ENCODE measurements around the gene USP2. TPM values are rescaled to one million over a fixed set of nuclear protein-coding genes. Genes with fewer than 3 reads are reported as not detected.

USP2 gene
- total RNA-seq, 2 experiments from 2014 or later, result 0.58 to 0.71 TPM

DNA sequence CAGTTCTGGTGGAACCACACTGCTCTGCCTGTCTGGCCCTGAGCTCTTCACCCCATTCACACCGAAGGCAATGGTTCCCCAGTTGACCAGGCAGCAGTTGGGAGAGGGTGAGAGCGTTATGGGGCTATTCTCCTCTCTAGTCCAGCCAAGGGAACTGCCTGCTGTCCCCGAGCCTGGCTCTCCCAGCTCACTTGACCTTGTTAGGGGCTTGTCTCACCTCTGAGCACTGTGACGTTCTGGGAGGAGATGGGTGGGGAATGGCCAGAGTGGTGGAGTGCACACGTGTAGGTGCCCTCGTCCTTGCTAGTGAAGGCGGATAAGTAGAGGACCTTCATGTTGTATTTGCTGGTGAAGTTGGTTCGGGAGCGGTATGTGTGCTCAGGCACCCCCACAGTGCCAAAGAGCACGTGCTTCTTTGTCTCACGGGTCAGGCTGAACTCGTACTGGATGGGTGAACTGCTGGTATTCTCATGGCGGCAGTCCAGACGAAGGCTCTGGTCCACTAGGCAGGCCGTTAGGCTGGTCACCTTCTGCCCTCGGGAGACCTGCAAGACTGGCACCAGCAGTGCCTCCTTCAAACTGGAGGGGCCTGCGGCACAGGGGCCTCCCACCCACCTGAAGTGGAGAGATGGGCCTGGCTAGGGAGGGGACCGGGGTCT, 38.5 kb upstream of the USP2 start:
- peaks cover 11% of the 10 kb centered on the region for H3K4me1 Mint-ChIP-seq
- H3K27me3 Mint-ChIP-seq, result peaks cover 41% of the 10 kb centered on the region
- POLR2A ChIA-PET, result no interaction called here

DNA sequence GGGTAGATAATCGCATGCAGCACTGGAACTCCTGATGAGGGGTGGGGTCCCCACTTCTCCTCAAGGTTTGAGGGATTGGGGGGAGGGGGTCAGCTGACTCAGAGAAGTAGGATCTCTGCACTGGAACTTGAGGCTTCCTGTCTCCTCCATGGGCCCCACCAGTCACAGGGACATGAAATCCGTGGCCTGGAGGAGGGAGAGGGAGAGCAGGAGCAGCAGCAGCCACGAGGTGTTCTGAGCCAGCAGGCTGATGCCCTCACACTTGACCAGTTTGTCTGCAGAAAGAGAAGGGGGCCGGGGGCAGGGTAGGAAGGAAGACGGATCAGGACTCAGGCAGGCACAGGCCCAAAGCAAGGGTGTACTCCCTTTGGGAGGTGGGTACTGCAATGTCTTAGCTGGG, 37.8 kb upstream of the USP2 start:
- no peak for DNase-seq
- ATAC-seq, result no peak
- Mint-ChIP-seq H3K4me3 (no peak overlapping the region), H3K27ac (no peak overlapping the region), H3K9me3 (ENCODE audit: low read depth) (no peaks in the 10 kb centered on the region), H3K36me3 (ENCODE audit: low read depth) (no peaks in the 10 kb centered on the region), H3K27me3 (peaks cover 36% of the 10 kb centered on the region), H3K4me1 (peaks cover 11% of the 10 kb centered on the region)
- CTCF ChIA-PET, result no interaction called here
- intact Hi-C loops (cut with DNase I, micrococcal nuclease), result no loop called here
- POLR2A ChIA-PET, result no interaction called here

More for the DNA sequence above, 38.5 kb upstream of the USP2 start:
- CTCF ChIA-PET, result interaction anchor here (0.8 kb wide), 1 partner anchor 55 kb away, joined by 4 read pairs; no protein-coding TSS in a partner anchor
- intact Hi-C loops (cut with DNase I, micrococcal nuclease), result no loop called here
- no peak overlapping the region for H3K4me3 Mint-ChIP-seq
- no peak overlapping the region for H3K27ac Mint-ChIP-seq
- DNase-seq, result no peak
- ATAC-seq, result no peak
- H3K9me3 Mint-ChIP-seq (ENCODE audit: low read depth), result no peaks in the 10 kb centered on the region
- H3K36me3 Mint-ChIP-seq (ENCODE audit: low read depth), result no peaks in the 10 kb centered on the region

- no peak overlapping the region for H3K27ac Mint-ChIP-seq
- H3K9me3 Mint-ChIP-seq (ENCODE audit: low read depth), result no peaks in the 10 kb centered on the region
- H3K36me3 Mint-ChIP-seq (ENCODE audit: low read depth), result no peaks in the 10 kb centered on the region
- DNase-seq (no peak), ATAC-seq (no peak)
- CTCF ChIA-PET, result no interaction called here
- H3K27me3 Mint-ChIP-seq, result peaks cover 32% of the 10 kb centered on the region
- H3K4me3 Mint-ChIP-seq, result no peak overlapping the region
- H3K4me1 Mint-ChIP-seq, result peaks cover 11% of the 10 kb centered on the region
- POLR2A ChIA-PET, result no interaction called here
- intact Hi-C loops (cut with DNase I, micrococcal nuclease), result no loop called here
These were observed 37.3 kb upstream of the USP2 start for GRCh38 chr11:119418759-119419158.

- H3K4me1 Mint-ChIP-seq, result peaks cover 11% of the 10 kb centered on the region
- no peak for DNase-seq
- H3K27me3 Mint-ChIP-seq, result peaks cover 27% of the 10 kb centered on the region
- no peak overlapping the region for H3K27ac Mint-ChIP-seq
- no peak overlapping the region for H3K4me3 Mint-ChIP-seq
- intact Hi-C loops (cut with DNase I, micrococcal nuclease), result no loop called here
- H3K9me3 Mint-ChIP-seq (ENCODE audit: low read depth), result no peaks in the 10 kb centered on the region
- ChIA-PET POLR2A (no interaction called here), CTCF (no interaction called here)
- ATAC-seq, result no peak
- no peaks in the 10 kb centered on the region for H3K36me3 Mint-ChIP-seq (ENCODE audit: low read depth)
These were observed 36.4 kb upstream of the USP2 start for GRCh38 chr11:119417726-119418540.

DNA sequence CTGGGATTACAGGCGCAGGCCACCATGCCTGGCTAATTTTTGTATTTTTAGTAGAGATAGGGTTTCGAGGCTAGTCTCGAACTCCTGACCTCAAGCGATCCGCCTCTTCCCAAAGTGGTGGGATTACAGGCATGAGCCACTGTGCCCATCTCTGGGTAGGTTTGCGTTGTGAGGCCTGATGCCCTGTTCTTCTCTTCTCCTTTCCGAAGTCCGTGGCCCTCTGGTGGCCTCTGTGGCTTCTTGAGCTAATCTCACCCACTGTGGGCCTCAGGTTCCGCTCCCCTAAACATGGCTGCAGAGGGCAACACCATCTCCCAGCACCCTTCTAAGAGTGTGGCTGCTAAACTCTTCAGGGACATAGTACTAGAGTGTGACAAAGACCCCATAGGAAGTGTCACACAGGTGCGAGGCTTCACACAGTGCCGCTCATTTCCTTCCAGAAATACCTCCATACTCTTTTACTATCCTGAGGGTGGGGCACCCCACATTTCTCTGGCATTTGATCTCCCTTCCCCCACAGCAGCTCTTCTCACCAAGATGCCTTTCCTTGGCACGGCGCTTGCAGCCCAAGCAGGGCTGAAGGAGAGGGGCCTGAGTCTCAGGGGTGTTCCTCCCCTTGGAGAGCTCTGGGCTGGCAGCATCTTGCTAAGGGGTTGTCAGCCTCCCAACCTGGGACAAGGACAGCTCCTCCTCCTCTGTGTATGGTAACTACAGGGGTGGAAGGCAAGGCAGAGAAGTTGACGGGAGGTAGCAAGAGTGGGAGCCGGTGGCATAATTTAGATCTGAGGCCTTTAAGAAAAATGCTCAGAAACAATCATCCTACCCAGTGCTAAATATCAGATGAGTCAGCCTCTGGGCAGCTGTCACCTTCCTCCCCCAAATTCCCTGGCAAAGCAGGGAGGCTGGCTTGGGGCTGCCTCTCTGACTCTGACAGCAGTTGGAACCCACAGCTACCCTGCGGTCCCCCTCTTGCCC, 35.4 kb upstream of the USP2 start:
- DNase-seq, result no peak
- Mint-ChIP-seq H3K36me3 (ENCODE audit: low read depth) (no peaks in the 10 kb centered on the region), H3K27me3 (peaks cover 20% of the 10 kb centered on the region), H3K4me1 (peaks cover 3% of the 10 kb centered on the region), H3K4me3 (no peak overlapping the region), H3K27ac (no peak overlapping the region), H3K9me3 (ENCODE audit: low read depth) (peaks cover 4% of the 10 kb centered on the region)
- POLR2A ChIA-PET, result no interaction called here
- CTCF ChIA-PET, result no interaction called here
- intact Hi-C loops (cut with DNase I, micrococcal nuclease), result no loop called here
- ATAC-seq, result no peak

DNA sequence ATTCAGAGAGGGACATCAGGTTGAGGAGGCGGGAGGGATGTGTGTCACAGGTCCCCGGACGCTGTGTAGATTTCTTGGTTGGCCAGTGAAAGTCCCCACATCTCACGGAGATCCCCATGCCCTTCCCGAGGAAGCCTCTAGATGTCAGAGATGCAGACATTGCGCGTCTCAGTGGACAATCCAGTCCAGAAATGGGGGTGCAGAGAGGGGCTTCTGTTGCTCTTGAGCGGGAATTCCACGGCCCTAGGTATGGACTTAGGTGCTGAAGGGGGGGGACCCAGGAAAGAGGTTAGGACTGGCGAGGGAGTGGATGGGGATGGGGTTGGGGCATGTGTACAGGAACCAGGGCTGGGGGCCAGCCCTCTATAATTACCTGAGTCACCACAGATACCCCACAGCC, 34.5 kb upstream of the USP2 start:
- intact Hi-C loops (cut with DNase I, micrococcal nuclease), result no loop called here
- Mint-ChIP-seq H3K4me3 (no peak overlapping the region), H3K36me3 (ENCODE audit: low read depth) (no peaks in the 10 kb centered on the region), H3K9me3 (ENCODE audit: low read depth) (peaks cover 4% of the 10 kb centered on the region), H3K27ac (no peak overlapping the region), H3K4me1 (no peaks in the 10 kb centered on the region), H3K27me3 (peaks cover 13% of the 10 kb centered on the region)
- ChIA-PET POLR2A (no interaction called here), CTCF (no interaction called here)
- no peak for ATAC-seq
- no peak for DNase-seq

DNA sequence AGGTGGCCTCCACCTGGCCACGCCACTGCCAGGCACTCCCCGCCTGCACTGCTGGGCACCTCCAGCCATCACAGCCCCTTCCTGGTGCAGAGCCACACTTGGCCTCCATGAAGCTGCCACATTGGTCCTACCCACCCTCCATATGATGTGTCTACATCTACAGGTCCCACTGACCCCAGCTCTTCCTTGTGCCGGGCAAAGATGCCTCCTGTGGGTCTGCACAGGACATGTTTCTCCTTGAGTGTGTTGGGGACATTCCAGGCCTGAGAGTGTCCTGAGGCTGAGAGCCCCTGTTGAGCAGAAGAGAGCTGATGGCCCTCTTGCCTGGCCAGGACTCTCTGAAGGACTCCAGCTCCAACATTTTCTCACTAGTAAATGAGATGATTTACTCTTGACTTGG, 34.0 kb upstream of the USP2 start:
- no peak overlapping the region for H3K27ac Mint-ChIP-seq
- no peaks in the 10 kb centered on the region for H3K4me1 Mint-ChIP-seq
- POLR2A ChIA-PET, result no interaction called here
- CTCF ChIA-PET, result interaction anchor here (0.7 to 1.9 kb wide), 4 partner anchors 26 to 61 kb away, joined by 3 to 5 read pairs (median 3); no protein-coding TSS in a partner anchor
- DNase-seq, result no peak
- ATAC-seq, result no peak
- intact Hi-C loops (cut with DNase I, micrococcal nuclease), result no loop called here
- no peaks in the 10 kb centered on the region for H3K36me3 Mint-ChIP-seq (ENCODE audit: low read depth)
- H3K9me3 Mint-ChIP-seq (ENCODE audit: low read depth), result peaks cover 4% of the 10 kb centered on the region
- peaks cover 12% of the 10 kb centered on the region for H3K27me3 Mint-ChIP-seq
- H3K4me3 Mint-ChIP-seq, result no peak overlapping the region

- POLR2A ChIA-PET, result interaction anchor here (0.6 kb wide), 1 partner anchor 718 kb away, joined by 3 read pairs; no protein-coding TSS in a partner anchor
These were observed 33.2 kb upstream of the USP2 start for GRCh38 chr11:119414734-119415133.

DNA sequence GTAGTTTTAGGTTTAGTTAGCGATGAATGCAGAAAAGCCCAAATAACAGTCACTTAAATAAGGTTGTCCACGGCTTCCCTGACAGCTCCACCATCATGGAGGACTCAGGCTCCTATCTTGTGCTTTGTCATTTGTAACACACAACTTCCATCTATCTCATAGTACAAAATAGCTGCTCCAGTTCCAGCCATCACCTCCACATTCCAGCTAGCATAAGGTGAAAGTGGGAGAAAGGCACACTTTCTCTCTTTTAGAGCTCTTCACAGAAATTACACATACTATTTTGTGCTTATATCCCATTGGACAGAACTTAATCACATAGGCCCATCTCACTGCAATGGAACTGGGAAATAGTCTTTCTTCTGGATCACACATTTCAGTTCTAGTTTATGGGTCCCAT, 32.8 kb upstream of the USP2 start:
- H3K4me1 Mint-ChIP-seq, result no peaks in the 10 kb centered on the region
- H3K27ac Mint-ChIP-seq, result no peak overlapping the region
- no peak overlapping the region for H3K4me3 Mint-ChIP-seq
- H3K36me3 Mint-ChIP-seq (ENCODE audit: low read depth), result no peaks in the 10 kb centered on the region
- ATAC-seq (no peak), DNase-seq (no peak)
- POLR2A ChIA-PET, result no interaction called here
- CTCF ChIA-PET, result interaction anchor here (1.3 to 1.9 kb wide), 3 partner anchors 35 to 60 kb away, joined by 3 to 5 read pairs (median 4); no protein-coding TSS in a partner anchor
- peaks cover 3% of the 10 kb centered on the region for H3K27me3 Mint-ChIP-seq
- intact Hi-C loops (cut with DNase I, micrococcal nuclease), result no loop called here
- peaks cover 4% of the 10 kb centered on the region for H3K9me3 Mint-ChIP-seq (ENCODE audit: low read depth)

More at GRCh38 chr11:119414734-119415133, 33.2 kb upstream of the USP2 start:
- intact Hi-C loops (cut with DNase I, micrococcal nuclease), result no loop called here
- Mint-ChIP-seq H3K36me3 (ENCODE audit: low read depth) (no peaks in the 10 kb centered on the region), H3K4me1 (no peaks in the 10 kb centered on the region), H3K27ac (no peak overlapping the region), H3K27me3 (peaks cover 7% of the 10 kb centered on the region), H3K9me3 (ENCODE audit: low read depth) (peaks cover 4% of the 10 kb centered on the region), H3K4me3 (no peak overlapping the region)
- ATAC-seq (no peak), DNase-seq (no peak)
- CTCF ChIA-PET, result interaction anchor here (0.7 to 1.9 kb wide), 5 partner anchors 25 to 62 kb away, joined by 3 to 5 read pairs (median 3); no protein-coding TSS in a partner anchor

- ChIA-PET CTCF (no interaction called here), POLR2A (no interaction called here)
- Mint-ChIP-seq H3K27ac (no peak overlapping the region), H3K27me3 (no peaks in the 10 kb centered on the region), H3K9me3 (ENCODE audit: low read depth) (peaks cover 4% of the 10 kb centered on the region), H3K4me1 (no peaks in the 10 kb centered on the region), H3K4me3 (no peak overlapping the region), H3K36me3 (ENCODE audit: low read depth) (no peaks in the 10 kb centered on the region)
- ATAC-seq (no peak), DNase-seq (no peak)
- intact Hi-C loops (cut with DNase I, micrococcal nuclease), result no loop called here
These were observed 30.6 kb upstream of the USP2 start for GRCh38 chr11:119412072-119412471.

DNA sequence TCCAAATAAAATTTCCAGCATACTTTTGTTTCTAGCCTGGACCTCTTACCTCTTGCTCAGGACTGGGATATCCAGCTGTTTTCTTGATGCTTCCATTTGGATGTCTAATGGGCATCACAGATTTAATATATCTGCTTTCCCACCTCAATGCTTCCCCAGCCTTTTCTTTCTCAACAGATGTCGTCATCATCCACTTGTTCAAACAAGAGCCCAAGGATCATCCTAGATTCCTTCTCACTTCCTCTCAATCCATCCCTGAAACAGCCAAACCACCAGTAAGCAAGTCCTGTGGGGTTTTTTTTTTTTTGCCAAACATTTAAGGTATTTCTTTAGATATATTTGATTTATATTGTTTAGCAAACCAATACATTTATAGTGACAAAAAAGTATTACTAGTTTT, 29.0 kb upstream of the USP2 start:
- Mint-ChIP-seq H3K4me3 (no peak overlapping the region), H3K9me3 (ENCODE audit: low read depth) (peaks cover 4% of the 10 kb centered on the region), H3K27me3 (no peaks in the 10 kb centered on the region), H3K4me1 (no peaks in the 10 kb centered on the region), H3K27ac (no peak overlapping the region), H3K36me3 (ENCODE audit: low read depth) (no peaks in the 10 kb centered on the region)
- ATAC-seq (no peak), DNase-seq (no peak)
- POLR2A ChIA-PET, result no interaction called here
- CTCF ChIA-PET, result interaction anchor here (1.5 to 1.9 kb wide), 2 partner anchors 24 to 64 kb away, joined by 4 to 5 read pairs; no protein-coding TSS in a partner anchor
- intact Hi-C loops (cut with DNase I, micrococcal nuclease), result no loop called here
